ENCODE data around the gene ABLIM2. TPM values are rescaled to one million over a fixed set of nuclear protein-coding genes. Genes with fewer than 3 reads are reported as not detected.
A peak's percentile ranks its signal among the peaks of the same experiment; 100 is the strongest.

ABLIM2 gene
- total RNA-seq: 0.22 and 0.29 TPM in 2 replicates

GRCh38 chr4:8158710-8159536 is at the start of gene ABLIM2:
Gene ABLIM2, minus strand, starts transcription at chr4:8158813. Its CDS starts 124 bp downstream, at chr4:8158689.

GRCh38 chr4:8198906-8199593 is 40.4 kb upstream of the ABLIM2 start, which contains the start of gene SH3TC1:
Gene SH3TC1, plus strand, starts transcription at chr4:8199290. Its CDS starts 5,905 bp downstream, at chr4:8205195.

GRCh38 chr4:7939377-7940108 is 219.1 kb downstream of the ABLIM2 start, which contains the start of gene AFAP1:
Gene AFAP1, minus strand, starts transcription at chr4:7939861. Its CDS starts 67,783 bp downstream, at chr4:7872078.

Small RNA genes within 50 kb of the gene (small RNA-seq; reads per million reads assigned to genes)
- 7.0 reads per million, percentile 91 among the genes with 10 or more reads in this experiment for gene MIR95 (ENCODE audit: low replicate concordance)

Other genes starting within 250 kb of the ABLIM2 start
- gene AFAP1, start 219.0 kb downstream of the ABLIM2 start, total RNA-seq: 97.8 and 118 TPM in 2 replicates
- 49.4 and 51.2 TPM in 2 replicates for gene SH3TC1, start 40.5 kb upstream of the ABLIM2 start, total RNA-seq
- gene HTRA3, start 110.9 kb upstream of the ABLIM2 start, total RNA-seq: 7.3 and 8.1 TPM in 2 replicates